ENCODE data around the gene HNRNPA3.
"Not testable (repeated sequence)": the region's sequence is repeated elsewhere in the genome, so short reads cannot be mapped to it uniquely, and the experiment has no call there.

The HNRNPA3 gene

DNA sequence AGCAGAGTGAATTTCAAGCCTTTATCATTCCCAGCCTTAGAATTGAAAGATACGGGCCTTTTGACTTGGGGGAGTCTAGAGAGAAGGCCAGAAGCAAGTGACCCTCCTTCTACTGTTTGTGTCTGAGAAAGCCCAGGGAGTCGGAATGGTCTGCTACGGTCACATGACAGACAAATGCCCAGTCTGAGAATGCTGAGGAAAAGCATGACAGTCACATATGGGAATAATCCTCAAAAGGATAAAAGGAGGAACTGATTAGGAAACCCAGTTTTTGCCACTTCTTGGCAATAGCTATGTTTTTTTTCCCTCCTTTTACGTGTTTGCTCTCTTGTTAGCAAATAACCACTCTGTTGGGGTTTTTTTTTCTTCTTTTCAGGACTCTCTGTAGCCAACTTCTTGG is 38.1 kb upstream of the HNRNPA3 start:
- Histone ChIP-seq H3K9me3 (ENCODE audit: control insufficient read depth in 2 of 2, low read length in 2 of 2) (no peaks in the 10 kb centered on the region), H3K36me3 (ENCODE audit: control insufficient read depth in 2 of 2, insufficient read depth in 2 of 2, low read length in 2 of 2) (no peaks in the 10 kb centered on the region), H3K27me3 (ENCODE audit: control insufficient read depth in 2 of 2, insufficient read depth in 2 of 2, low read length in 2 of 2) (no peaks in the 10 kb centered on the region), H3K4me1 (ENCODE audit: control insufficient read depth in 2 of 2, insufficient read depth in 2 of 2, low read length in 2 of 2) (peaks cover 0 to 10% of the 10 kb centered on the region in 2 donors), H3K9ac (ENCODE audit: low read depth in 1 of 2, low read length in 2 of 2) (no peak overlapping the region), H3K27ac (ENCODE audit: low read depth in 2 of 2, low read length in 2 of 2) (no peak overlapping the region), H3K4me3 (ENCODE audit: low read length in 2 of 2) (no peak overlapping the region)

DNA sequence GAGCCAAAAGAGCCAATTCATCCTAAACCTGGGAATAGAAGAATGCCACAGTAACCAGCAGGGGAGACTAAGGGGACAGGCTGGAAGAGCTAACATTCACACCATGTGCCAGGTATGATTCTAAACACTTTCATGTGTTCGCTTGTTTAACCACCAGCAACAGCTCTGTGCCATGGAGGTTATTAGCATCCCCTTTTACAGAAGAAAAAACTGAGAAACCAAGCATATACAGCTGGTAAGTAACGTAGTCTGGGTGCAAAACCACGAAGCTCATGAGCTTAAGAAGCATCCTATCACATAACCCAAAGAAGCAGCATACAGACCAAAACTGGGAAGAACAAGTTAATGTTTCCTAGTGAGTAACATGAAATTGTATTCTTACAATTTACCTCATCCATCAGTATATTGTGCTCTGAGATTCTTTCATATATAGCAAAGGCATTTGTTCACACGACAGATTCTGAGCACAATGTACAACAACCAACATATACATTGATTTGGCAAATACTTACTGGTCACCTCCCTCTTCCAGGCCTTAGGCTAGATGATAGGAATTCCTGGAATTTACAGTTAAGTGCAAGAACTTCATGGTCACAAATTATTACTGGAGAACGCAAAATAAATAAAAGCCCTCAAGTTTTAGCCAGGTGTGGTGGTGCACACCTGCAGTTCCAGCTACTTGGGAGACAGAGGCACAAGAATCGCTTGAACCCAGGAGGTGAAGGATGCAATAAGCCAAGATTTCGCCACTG is 36.5 kb upstream of the HNRNPA3 start:
- H3K4me1 ChIP-seq (ENCODE audit: control insufficient read depth in 2 of 2, insufficient read depth in 2 of 2, low read length in 2 of 2): peaks cover 0 to 6% of the 10 kb centered on the region in 2 donors
- no peaks in the 10 kb centered on the region for H3K36me3 ChIP-seq (ENCODE audit: control insufficient read depth in 2 of 2, insufficient read depth in 2 of 2, low read length in 2 of 2)
- no peak overlapping the region for H3K9ac ChIP-seq (ENCODE audit: low read depth in 1 of 2, low read length in 2 of 2)
- no peaks in the 10 kb centered on the region for H3K9me3 ChIP-seq (ENCODE audit: control insufficient read depth in 2 of 2, low read length in 2 of 2)
- H3K27ac ChIP-seq (ENCODE audit: low read depth in 2 of 2, low read length in 2 of 2): no peak overlapping the region
- H3K27me3 ChIP-seq (ENCODE audit: control insufficient read depth in 2 of 2, insufficient read depth in 2 of 2, low read length in 2 of 2): no peaks in the 10 kb centered on the region
- H3K4me3 ChIP-seq (ENCODE audit: low read length in 2 of 2): no peak overlapping the region

DNA sequence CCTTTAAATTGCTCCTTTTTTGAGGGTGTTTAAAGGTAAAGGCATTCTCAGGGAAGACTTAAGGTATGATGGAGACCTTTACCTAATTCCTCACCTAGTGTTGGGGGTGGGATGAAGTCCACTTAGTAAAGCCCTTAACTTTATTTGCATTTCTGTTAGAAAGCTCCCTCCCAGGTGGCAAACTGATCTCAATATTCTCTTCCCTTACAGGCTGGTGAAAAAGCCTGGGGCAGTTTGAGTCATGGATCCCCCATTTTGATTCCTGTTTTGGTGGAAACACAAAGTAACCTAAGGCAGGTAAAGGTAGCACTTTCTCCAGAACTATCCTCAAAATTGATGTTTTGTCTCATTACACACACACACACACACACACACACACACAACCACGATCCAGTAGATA is 33.8 kb upstream of the HNRNPA3 start:
- Histone ChIP-seq H3K9me3 (ENCODE audit: control insufficient read depth in 2 of 2, low read length in 2 of 2) (no peaks in the 10 kb centered on the region), H3K36me3 (ENCODE audit: control insufficient read depth in 2 of 2, insufficient read depth in 2 of 2, low read length in 2 of 2) (no peaks in the 10 kb centered on the region), H3K9ac (ENCODE audit: low read depth in 1 of 2, low read length in 2 of 2) (no peak overlapping the region), H3K4me1 (ENCODE audit: control insufficient read depth in 2 of 2, insufficient read depth in 2 of 2, low read length in 2 of 2) (peaks cover 0 to under 1% of the 10 kb centered on the region in 2 donors), H3K27me3 (ENCODE audit: control insufficient read depth in 2 of 2, insufficient read depth in 2 of 2, low read length in 2 of 2) (no peaks in the 10 kb centered on the region), H3K4me3 (ENCODE audit: low read length in 2 of 2) (no peak overlapping the region), H3K27ac (ENCODE audit: low read depth in 2 of 2, low read length in 2 of 2) (no peak overlapping the region)

DNA sequence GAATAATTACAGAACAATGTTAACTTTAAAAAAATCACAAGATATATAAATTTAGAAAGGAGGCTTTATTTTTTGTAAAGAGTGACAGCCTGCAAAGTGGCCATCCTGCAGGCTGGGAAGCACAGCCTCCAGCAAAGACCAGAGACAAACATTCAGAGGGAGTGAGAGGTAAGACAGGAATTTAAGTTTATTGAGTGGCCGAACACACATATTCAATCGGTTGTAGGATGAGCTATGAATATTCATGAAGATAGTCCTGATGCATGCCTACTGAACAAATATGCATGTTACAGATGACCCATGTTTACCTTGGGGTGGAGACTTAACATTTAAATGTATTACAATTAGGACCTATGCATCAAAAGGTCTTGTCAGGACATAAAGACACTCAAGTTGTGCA is 33.4 kb upstream of the HNRNPA3 start:
- no peak overlapping the region for H3K9ac ChIP-seq (ENCODE audit: low read depth in 1 of 2, low read length in 2 of 2)
- no peaks in the 10 kb centered on the region for H3K27me3 ChIP-seq (ENCODE audit: control insufficient read depth in 2 of 2, insufficient read depth in 2 of 2, low read length in 2 of 2)
- no peaks in the 10 kb centered on the region for H3K36me3 ChIP-seq (ENCODE audit: control insufficient read depth in 2 of 2, insufficient read depth in 2 of 2, low read length in 2 of 2)

DNA sequence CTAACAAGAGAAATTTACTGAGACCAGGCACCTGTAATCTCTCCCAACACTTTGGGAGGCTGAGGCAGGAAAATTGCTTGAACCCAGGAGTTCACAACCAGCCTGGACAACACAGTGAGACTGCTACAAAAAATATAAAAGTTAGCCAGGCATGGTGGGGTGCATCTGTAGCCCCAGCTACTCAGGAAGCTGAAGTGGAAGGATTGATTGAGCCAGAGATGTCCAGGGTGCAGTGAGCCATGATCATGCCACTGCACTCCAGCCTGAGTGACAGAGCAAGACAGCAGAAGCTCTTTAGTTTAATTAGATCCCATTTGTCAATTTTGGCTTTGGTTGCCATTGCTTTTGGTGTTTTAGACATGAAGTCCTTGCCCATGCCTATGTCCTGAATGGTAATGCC is 32.9 kb upstream of the HNRNPA3 start:
- H3K36me3 ChIP-seq (ENCODE audit: control insufficient read depth in 2 of 2, insufficient read depth in 2 of 2, low read length in 2 of 2); H3K9ac ChIP-seq (ENCODE audit: low read depth in 1 of 2, low read length in 2 of 2); H3K4me3 ChIP-seq (ENCODE audit: low read length in 2 of 2); H3K27me3 ChIP-seq (ENCODE audit: control insufficient read depth in 2 of 2, insufficient read depth in 2 of 2, low read length in 2 of 2); H3K9me3 ChIP-seq (ENCODE audit: control insufficient read depth in 2 of 2, low read length in 2 of 2); H3K27ac ChIP-seq (ENCODE audit: low read depth in 2 of 2, low read length in 2 of 2); H3K4me1 ChIP-seq (ENCODE audit: control insufficient read depth in 2 of 2, insufficient read depth in 2 of 2, low read length in 2 of 2): not testable (repeated sequence)

More for the DNA sequence above, 33.4 kb upstream of the HNRNPA3 start:
- Histone ChIP-seq H3K4me1 (ENCODE audit: control insufficient read depth in 2 of 2, insufficient read depth in 2 of 2, low read length in 2 of 2) (peaks cover 0 to 2% of the 10 kb centered on the region in 2 donors), H3K9me3 (ENCODE audit: control insufficient read depth in 2 of 2, low read length in 2 of 2) (no peaks in the 10 kb centered on the region), H3K4me3 (ENCODE audit: low read length in 2 of 2) (no peak overlapping the region), H3K27ac (ENCODE audit: low read depth in 2 of 2, low read length in 2 of 2) (no peak overlapping the region)

DNA sequence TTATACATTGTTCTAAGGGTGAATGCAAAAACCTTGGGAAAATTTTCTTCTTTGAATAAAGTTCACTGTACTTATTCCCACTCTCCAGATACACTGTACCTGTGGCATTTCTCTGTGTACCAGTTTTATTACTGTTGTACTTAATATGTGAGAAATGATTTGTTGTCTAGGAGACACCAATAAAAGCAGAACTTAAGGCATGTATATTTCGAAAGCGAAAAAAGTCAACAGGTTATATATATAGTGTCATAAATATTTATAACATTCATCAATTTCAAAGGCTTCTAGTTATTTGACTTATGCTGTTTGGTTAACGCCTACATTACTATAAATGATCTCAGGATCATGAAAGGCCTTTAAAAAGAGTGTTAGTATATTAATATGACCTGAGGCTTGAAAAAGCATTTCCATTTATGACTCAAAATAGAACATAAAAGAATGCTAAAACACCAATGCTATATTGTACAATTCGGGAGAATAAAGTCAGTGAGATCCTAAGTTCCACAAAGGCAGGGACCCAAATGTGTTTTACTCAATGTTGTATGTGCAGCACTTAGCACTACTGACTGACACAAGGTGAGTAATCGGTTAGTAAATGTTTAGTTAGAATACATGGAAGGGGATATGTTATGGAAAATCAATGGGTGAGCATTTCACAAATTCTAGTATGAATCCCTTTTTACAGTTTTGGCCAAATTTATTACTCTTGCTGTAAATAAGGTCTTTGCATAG is 32.2 kb upstream of the HNRNPA3 start:
- no peak overlapping the region for H3K9ac ChIP-seq (ENCODE audit: low read depth in 1 of 2, low read length in 2 of 2)
- H3K4me1 ChIP-seq (ENCODE audit: control insufficient read depth in 2 of 2, insufficient read depth in 2 of 2, low read length in 2 of 2): peaks cover 0 to 2% of the 10 kb centered on the region in 2 donors
- H3K27me3 ChIP-seq (ENCODE audit: control insufficient read depth in 2 of 2, insufficient read depth in 2 of 2, low read length in 2 of 2): no peaks in the 10 kb centered on the region
- H3K36me3 ChIP-seq (ENCODE audit: control insufficient read depth in 2 of 2, insufficient read depth in 2 of 2, low read length in 2 of 2): no peaks in the 10 kb centered on the region
- no peak overlapping the region for H3K4me3 ChIP-seq (ENCODE audit: low read length in 2 of 2)
- H3K27ac ChIP-seq (ENCODE audit: low read depth in 2 of 2, low read length in 2 of 2): no peak overlapping the region
- no peaks in the 10 kb centered on the region for H3K9me3 ChIP-seq (ENCODE audit: control insufficient read depth in 2 of 2, low read length in 2 of 2)

DNA sequence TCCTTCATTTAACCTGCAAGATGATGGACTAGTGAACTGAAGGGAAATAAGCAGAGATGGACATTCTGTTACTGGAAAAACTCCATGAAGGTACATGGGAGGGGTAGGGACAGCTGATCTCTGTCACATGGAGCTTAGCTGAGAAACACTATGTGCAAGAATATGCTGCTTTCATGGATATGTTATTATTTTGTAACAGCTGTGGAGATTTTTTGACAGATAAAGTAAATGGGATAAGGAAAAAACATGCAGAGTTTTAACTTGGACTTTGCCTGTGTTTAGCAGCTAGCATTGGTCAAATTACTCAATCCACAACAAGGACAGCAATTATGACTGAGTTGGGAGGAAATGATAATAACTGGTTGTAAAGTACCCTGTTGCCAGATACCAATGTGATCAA is 28.7 kb upstream of the HNRNPA3 start:
- Histone ChIP-seq H3K27me3 (ENCODE audit: control insufficient read depth in 2 of 2, insufficient read depth in 2 of 2, low read length in 2 of 2) (no peaks in the 10 kb centered on the region), H3K9me3 (ENCODE audit: control insufficient read depth in 2 of 2, low read length in 2 of 2) (no peaks in the 10 kb centered on the region), H3K9ac (ENCODE audit: low read depth in 1 of 2, low read length in 2 of 2) (no peak overlapping the region), H3K27ac (ENCODE audit: low read depth in 2 of 2, low read length in 2 of 2) (no peak overlapping the region), H3K36me3 (ENCODE audit: control insufficient read depth in 2 of 2, insufficient read depth in 2 of 2, low read length in 2 of 2) (no peaks in the 10 kb centered on the region), H3K4me3 (ENCODE audit: low read length in 2 of 2) (no peak overlapping the region), H3K4me1 (ENCODE audit: control insufficient read depth in 2 of 2, insufficient read depth in 2 of 2, low read length in 2 of 2) (peaks cover 4 to 10% of the 10 kb centered on the region in 2 donors)

DNA sequence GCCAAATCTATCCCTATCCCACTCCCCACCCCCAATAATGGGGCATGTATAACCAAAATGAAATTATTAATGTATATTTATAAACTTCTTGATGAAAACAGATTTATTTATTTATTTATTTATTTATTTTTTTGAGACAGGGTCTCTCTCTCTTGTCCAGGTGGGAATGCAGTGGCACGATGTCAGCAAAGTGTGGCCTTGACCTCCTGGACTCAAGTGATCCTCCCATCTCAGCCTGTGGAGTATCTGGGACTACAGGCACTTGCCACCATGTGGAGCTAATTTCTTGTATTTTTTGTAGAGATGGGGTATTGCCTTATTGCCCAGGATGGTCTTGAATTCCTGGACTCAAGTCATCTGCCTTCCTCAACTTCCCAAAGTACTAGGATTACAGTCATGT is 28.0 kb upstream of the HNRNPA3 start:
- Histone ChIP-seq H3K27me3 (ENCODE audit: control insufficient read depth in 2 of 2, insufficient read depth in 2 of 2, low read length in 2 of 2) (no peaks in the 10 kb centered on the region), H3K9me3 (ENCODE audit: control insufficient read depth in 2 of 2, low read length in 2 of 2) (no peaks in the 10 kb centered on the region), H3K27ac (ENCODE audit: low read depth in 2 of 2, low read length in 2 of 2) (no peak overlapping the region), H3K4me3 (ENCODE audit: low read length in 2 of 2) (no peak overlapping the region), H3K9ac (ENCODE audit: low read depth in 1 of 2, low read length in 2 of 2) (no peak overlapping the region), H3K36me3 (ENCODE audit: control insufficient read depth in 2 of 2, insufficient read depth in 2 of 2, low read length in 2 of 2) (no peaks in the 10 kb centered on the region), H3K4me1 (ENCODE audit: control insufficient read depth in 2 of 2, insufficient read depth in 2 of 2, low read length in 2 of 2) (peaks cover 4 to 10% of the 10 kb centered on the region in 2 donors)

DNA sequence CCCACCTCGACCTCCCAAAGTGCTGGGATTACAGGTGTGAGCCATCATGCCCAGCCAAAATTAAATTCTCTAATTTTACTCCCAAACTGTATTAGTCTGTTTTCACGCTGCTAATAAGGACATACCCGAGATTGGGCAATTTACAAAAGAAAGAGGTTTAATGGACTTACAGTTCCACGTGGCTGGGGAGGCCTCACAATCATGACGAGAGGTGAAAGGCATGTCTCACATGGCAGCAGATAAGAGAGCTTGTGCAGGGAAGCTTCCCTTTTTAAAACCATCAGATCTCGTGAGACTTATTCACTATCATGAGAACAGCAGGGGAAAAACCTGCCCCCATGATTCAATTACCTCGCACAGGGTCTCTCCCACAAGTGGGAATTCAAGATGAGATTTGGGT is 26.6 kb upstream of the HNRNPA3 start:
- not testable (repeated sequence) for H3K36me3 ChIP-seq (ENCODE audit: control insufficient read depth in 2 of 2, insufficient read depth in 2 of 2, low read length in 2 of 2); H3K4me3 ChIP-seq (ENCODE audit: low read length in 2 of 2); H3K9ac ChIP-seq (ENCODE audit: low read depth in 1 of 2, low read length in 2 of 2); H3K4me1 ChIP-seq (ENCODE audit: control insufficient read depth in 2 of 2, insufficient read depth in 2 of 2, low read length in 2 of 2); H3K27me3 ChIP-seq (ENCODE audit: control insufficient read depth in 2 of 2, insufficient read depth in 2 of 2, low read length in 2 of 2); H3K9me3 ChIP-seq (ENCODE audit: control insufficient read depth in 2 of 2, low read length in 2 of 2); H3K27ac ChIP-seq (ENCODE audit: low read depth in 2 of 2, low read length in 2 of 2)

DNA sequence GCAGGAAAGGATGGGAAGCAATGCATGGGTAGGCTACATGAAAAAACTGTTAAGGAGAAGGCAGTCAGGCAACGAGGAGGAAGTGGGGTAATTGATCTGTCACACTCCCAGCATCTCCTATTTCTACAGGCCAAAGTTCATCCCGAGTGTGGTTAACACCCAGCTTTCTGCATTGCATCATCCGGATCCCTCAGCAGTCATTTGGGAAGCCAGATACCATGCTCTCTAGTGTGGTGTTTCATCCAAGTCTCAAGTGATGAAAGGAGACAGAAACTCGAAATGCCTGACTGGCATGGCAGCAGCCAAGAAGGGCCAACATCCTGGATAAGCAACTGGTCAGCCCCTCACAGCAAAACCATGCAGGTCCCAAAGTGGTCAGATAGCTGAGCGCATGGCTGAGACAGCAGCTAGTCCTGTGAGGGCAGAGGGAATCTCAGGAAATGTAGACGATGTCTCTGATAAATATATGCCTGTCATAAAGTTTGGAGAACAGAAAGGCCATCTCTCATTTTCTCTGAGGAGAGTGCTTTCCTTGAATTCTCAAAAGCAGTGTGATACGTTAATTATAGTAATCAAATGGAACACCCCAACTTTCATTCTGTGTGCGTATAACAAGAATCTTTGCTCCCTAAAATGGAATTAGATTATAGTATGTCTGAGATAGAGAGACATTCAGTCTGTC is 24.8 kb upstream of the HNRNPA3 start:
- H3K4me1 ChIP-seq (ENCODE audit: control insufficient read depth in 2 of 2, insufficient read depth in 2 of 2, low read length in 2 of 2): peaks cover 4 to 10% of the 10 kb centered on the region in 2 donors
- H3K27me3 ChIP-seq (ENCODE audit: control insufficient read depth in 2 of 2, insufficient read depth in 2 of 2, low read length in 2 of 2): no peaks in the 10 kb centered on the region
- H3K9ac ChIP-seq (ENCODE audit: low read depth in 1 of 2, low read length in 2 of 2): no peak overlapping the region
- peak overlapping the region in 1 of 2 donors; percentile 6 for H3K4me3 ChIP-seq (ENCODE audit: low read length in 2 of 2)
- H3K9me3 ChIP-seq (ENCODE audit: control insufficient read depth in 2 of 2, low read length in 2 of 2): no peaks in the 10 kb centered on the region
- no peaks in the 10 kb centered on the region for H3K36me3 ChIP-seq (ENCODE audit: control insufficient read depth in 2 of 2, insufficient read depth in 2 of 2, low read length in 2 of 2)
- peak overlapping the region; percentile 39 to 57 for H3K27ac ChIP-seq (ENCODE audit: low read depth in 2 of 2, low read length in 2 of 2)
